NCI-H2081 (cell line): ENCODE results near the gene FGFBP1.
"Not testable (repeated sequence)": the region's sequence is repeated elsewhere in the genome, so short reads cannot be mapped to it uniquely, and the experiment has no call there.

Experiments used
- DNase-seq, 2 experiments: peaks; one replicate each; lab custom pipeline; 2025; lab: John Stamatoyannopoulos, UW

FGFBP1 gene

GRCh38 chr4:15945516-15945915 is 7.0 kb upstream of the FGFBP1 start:
- no peak for DNase-seq

- DNase-seq: no peak
These were observed 6.4 kb upstream of the FGFBP1 start for GRCh38 chr4:15944895-15945294.

DNA sequence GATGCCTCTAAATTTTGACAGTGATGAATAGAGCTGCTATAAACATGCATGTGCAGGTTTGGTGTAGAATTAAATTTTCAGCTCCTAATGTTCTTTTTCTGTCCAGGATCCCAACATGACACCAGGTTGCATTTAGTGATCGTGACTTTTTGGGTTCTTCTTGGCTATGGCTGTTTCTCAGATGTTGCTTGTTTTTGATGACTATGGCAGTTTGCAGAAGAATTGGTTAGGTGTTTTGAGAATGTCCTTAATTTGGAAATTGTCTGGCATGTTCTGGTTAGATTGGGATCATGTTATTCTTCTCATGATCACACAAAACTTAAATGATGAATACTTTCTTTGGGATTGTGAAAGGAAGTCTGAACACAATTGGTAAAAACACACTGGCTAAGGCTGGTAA is 3.7 kb upstream of the FGFBP1 start:
- DNase-seq: no peak

GRCh38 chr4:15938182-15938581 is 358 bp downstream of the FGFBP1 start:
- DNase-seq: peak in 1 of 2 experiments; percentile 19

DNA sequence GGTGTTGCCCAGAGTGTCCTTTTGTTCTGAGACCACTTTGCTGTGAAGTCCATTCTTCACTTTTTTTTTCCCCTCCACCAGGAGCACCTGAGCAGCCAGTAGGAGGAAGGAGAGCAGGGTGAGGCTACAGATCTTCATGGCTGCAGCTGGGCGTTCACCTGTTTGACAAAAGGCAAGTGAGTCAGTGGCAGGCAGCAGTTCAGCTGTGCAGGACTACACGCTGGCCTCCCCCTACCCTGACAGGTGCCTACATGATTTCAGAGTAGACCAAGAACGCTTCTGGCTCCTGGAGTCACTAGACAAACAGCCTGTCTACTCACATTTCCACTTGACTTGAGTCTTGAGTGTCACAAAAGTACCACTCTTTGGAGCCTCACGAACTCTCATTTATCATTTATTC is 2.0 kb downstream of the FGFBP1 start:
- DNase-seq: no peak

DNA sequence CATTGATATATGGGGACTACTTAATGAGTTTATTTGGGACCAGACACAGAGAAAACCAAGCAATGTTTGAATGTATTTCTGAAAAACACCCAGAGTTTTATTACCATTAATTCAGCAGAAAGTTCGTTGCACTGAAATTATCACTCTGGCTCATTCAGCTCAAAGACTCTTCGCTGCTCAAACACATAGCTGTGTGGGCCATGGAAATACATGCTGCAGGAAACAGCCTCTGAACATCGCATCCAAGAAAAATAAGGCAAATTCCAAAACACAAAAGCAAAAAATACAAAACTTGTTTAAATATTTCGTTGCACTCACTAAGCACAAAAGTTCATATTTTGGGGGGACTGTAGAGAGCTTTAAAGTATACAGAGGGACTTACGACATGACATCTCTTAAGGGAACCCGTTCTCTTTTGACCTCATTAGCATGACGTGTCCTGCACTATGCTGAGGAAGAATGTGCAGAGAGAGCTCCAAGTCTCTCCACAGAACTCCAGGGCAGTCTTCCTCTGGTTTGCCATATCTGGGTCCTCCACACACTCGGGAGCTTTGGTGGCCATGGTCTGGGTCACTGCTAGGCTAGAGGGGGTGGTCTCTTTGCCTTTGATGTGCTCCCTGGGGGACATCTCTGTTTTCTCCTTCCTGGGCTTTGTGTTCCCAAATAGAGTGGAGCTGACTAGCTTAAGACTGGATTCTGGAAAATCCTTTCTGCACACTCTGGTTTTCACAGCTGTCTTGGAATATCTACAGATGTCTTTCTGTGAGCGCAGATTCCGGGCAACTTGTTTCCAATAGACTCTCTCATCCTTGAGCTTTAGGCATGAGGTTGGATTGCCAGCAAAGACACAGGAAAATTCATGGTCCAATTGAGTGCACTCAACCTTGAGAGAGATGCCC is 2.8 kb downstream of the FGFBP1 start:
- DNase-seq: no peak

GRCh38 chr4:15934259-15934658 is 4.3 kb downstream of the FGFBP1 start:
- no peak for DNase-seq

DNA sequence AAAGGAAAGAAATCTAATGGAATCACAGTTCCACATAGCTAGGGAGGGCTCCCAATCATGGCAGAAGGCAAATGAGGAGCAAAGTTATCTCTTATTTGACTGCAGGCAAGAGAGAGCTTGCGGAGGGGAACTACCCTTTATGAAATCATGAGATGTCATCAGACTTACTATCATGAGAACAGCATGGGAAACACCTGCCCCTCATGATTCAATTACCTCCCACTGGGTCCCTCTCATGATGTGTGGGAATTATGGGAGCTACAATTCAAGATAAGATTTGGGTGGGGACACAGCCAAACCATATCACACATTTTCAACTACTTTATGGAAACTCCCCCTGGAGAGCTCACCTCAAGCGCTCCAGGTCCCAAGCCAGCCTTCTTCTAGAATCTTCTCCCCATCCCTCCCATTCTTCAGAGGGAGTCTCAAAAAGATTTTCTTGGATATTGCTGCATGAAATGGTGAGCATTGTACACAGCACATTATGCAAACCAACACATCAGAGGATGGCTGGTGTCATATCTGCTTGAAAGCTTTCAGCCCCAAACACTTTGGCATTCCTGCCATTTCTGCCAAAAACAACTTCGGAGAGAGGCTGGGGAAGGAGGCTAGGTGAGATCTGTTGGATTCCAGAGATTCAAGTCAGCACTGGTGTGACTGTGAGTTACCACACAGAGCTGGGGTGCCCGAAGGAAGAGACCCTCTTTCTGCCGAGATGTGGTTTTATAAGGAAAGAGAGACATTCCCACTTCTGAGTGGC is 6.9 kb downstream of the FGFBP1 start:
- no peak for DNase-seq

- no peak for DNase-seq
These were observed 8.2 kb downstream of the FGFBP1 start for GRCh38 chr4:15930314-15930713.

DNA sequence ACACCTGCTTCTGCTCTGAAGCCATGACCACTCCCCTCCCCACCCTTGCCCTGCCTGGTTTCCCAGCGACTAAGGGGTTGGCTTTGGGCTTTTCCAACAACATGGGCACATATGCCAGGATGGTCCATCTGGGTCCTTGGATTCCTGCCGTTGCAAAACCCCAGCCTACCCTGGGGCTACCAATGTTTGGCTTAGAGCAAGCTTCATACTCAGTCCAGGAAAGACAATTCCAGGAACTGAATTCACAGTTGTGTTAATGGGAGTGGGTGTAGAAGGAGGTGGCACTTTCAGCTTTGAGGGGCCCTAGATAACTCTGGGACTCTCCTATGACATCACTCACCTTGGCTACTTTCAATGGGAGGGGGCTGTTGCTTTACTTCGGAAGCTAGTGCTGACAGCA is 9.0 kb downstream of the FGFBP1 start:
- no peak for DNase-seq

DNA sequence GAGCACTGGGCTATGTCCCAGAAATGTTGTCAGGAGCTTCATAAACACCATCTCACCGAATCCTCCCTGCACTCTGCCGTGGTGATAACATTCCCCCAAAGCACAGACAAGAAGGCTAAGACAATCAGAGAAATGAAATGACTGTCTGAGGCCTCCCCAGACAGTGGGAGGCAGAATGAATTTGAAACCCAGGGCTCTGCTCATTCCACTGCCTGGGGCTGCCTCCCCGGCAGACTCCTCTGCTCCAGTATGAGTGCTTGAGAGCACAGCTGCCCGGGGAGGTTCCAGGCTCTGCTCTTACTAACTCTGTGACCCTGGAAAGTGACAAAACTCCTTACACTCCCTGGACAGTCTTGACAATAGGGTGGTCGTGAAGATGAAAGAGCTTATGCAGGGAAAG is 9.7 kb downstream of the FGFBP1 start:
- DNase-seq: no peak

DNA sequence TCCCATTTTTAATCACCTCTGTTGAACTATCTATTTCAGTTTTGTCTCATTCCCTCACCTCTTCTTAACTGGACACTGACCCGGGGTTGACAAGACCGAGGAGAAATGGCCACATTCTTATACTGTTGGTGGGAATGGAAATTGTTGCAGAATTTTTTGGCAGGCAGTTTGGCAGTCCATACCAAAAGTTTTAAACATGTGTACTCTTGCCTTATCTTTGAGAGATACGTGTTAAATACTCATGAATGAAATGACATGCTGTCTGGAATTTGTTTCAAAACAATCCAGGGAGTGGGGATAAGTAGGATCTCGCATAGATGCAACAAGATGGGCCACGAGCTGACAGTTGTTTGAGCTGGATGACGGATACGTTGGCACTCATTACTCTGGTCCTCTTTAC is 12.1 kb downstream of the FGFBP1 start:
- no peak for DNase-seq

GRCh38 chr4:15925830-15926229 is 12.7 kb downstream of the FGFBP1 start:
- DNase-seq: peak in 1 of 2 experiments; percentile 40

DNA sequence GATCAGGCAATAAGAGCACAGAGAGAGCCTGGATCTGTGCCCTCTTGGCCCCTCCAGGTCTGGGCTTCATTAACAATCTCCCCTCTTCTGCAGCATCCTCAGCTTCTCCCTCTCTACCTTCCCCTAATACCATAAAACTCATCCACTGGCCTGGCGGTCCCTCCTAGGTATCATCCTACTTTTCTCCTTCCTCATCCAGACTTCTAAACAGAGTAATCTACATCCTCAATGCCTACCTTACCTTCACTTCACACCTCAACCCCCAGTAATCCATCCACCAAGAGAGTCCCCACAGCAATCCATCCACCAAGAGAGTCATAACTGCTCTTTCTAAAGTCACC is 17.0 kb downstream of the FGFBP1 start:
- no peak for DNase-seq

DNA sequence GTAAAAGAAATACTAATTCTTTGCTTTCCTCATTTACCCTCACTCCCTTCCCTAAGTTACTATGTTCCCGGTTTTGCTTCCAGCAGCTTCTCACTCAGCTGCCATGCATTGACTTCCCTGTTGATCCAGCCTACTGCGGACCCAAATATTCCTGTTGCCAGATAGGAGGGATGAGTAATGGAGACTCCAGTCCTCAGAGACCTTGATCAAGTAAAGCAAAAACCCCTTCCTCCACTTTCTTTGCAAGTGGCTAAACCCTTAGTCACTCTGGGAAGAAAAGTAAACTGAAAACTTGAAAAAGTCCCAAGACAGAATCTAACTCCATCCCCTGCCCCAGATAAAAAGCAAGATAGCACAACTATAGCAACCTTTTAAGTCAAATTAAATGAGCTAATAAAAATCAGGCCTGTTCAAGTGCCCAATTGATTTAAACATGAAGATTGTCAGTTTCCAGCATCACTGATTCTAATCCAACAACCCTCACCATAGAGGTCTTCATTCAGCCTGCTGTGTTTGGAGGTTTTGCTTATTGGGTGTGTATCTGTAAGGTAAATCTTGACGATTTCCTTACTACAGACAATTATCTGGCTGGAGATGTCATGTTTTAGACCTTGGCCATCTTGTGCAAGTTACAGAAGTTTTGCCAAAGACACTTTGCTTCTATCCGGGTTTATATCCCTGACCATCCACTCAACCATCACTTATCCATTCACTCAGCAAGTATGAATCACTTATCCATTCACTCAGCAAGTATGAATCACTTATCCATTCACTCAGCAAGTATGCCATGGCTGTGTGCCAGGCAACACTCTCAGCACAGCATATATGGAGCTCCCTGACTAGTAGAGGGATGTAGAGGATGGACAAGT is 17.6 kb downstream of the FGFBP1 start:
- peak in 1 of 2 experiments; percentile 14 for DNase-seq

DNA sequence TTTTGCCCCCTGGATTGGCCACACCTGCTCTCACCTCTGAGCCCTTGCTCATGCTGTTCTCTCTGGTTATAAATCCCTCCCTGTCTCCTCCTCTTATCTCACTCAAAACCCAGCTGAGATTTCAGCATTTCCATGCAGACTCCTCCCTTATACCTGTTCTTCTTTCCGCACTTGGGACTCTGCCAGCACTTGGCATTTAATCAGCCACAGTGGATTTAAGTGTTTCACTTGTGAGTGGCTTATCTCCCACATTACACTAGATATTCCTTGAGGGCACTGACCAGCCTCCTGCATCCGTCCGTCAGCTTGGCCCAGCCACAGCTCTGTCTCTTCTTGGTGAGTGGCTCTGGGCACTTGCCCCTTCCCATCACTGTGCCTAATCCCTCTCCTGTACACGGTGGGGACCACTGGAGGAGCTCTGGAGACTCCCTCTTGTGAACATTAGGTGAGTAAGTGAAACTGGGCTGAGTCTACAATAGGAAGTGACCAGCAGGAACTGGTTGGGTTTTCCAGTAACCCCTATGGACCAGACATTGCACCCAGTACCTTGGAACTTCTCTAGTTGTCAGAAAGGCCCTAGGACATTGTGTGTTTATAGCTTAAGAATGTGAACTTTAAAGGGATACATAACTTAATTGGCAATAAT is 19.9 kb downstream of the FGFBP1 start:
- DNase-seq: no peak

DNA sequence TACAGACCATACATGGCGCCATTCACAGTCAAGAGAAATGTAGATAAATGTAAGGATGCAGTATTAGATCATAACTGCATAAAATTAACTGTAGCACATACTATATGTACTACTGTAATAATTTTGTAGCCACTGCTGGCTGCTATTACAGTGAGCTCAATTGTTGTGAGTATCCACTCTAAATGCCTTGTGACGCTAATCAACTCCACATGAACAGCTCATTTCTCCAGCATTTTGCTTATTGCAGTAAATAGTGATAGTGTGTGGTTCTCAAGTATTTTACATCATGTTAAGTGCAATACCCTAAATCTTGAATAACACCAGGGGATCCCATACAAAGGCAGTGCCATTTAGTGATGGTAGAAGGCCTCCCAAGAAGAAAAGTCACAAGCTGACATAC is 21.2 kb downstream of the FGFBP1 start:
- no peak for DNase-seq

- not testable (repeated sequence) for DNase-seq
These were observed 22.2 kb downstream of the FGFBP1 start for GRCh38 chr4:15916358-15916757.

GRCh38 chr4:15914736-15915135 is 23.8 kb downstream of the FGFBP1 start:
- DNase-seq: no peak

DNA sequence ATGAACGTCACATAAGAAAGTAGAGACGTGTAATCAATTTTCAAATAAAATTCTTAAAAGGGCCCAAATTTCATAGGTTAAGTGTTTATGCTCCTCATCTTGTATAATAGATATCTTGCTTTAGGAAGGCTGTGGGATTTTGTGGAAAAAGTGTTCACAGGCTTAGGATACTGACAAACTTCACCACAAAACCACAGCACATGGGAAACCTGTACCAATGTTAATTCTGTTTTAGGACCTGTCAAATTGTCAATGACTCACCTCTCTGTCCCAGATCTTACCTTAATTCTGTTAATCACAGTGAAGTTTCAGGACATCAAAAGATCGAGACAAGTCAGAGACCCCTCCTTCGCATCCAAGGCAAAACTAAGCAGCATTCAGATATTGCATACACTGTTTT is 24.2 kb downstream of the FGFBP1 start:
- no peak for DNase-seq

- no peak for DNase-seq
These were observed 24.9 kb downstream of the FGFBP1 start for GRCh38 chr4:15913631-15913970.
